Endothelial cell of umbilical vein (primary cell): Measurements from ENCODE around the gene EIF2D. TPM values are rescaled to one million over a fixed set of nuclear protein-coding genes. Genes with fewer than 3 reads are reported as not detected.

Experiments used
- BruUV-seq: library from RNA; stranded (reverse); fragments of 400-500 nt; replicated peaks from 2 replicates; lab custom pipeline; 2021; lab: Mats Ljungman, UMichigan
- CTCF ChIA-PET: fragments of 300-600, 350-600 bp; sonication (Branson Sonifier 250); formaldehyde crosslinking; loops from one replicate; lab custom pipeline; 2021; ENCODE audit warnings: antibody characterized with exemption, inconsistent platforms; lab: Charles Lee
- POLR2A ChIA-PET: fragments of 300-600, 350-600 bp; sonication (Branson Sonifier 250); formaldehyde crosslinking; loops from one replicate; lab custom pipeline; 2021; ENCODE audit warnings: antibody characterized with exemption, inconsistent platforms; lab: Charles Lee
- DNase-seq: peaks from one replicate; pipeline ENCODE4 v3.0.0-alpha.2; 2011; ENCODE audit warnings: low read depth, low spot score
- FAIRE-seq: peaks from 2 replicates; lab custom pipeline; 2011; peaks lifted over from hg19 to GRCh38; lab: Jason Lieb, UNC
- H2AFZ ChIP-seq: 2 replicates; pipeline ENCODE4 v1.6.0; 2012; ENCODE audit warnings: low read depth, low read length, control low read depth, inconsistent platforms
- H3K27ac ChIP-seq: 2 replicates; pipeline ENCODE4 v1.5.1; 2011; ENCODE audit warnings: low read depth, mild to moderate bottlenecking, control low read depth, low read length, moderate library complexity; ENCODE audit not compliant: insufficient read depth
- H3K27me3 ChIP-seq, 2 experiments: 2 replicates each; pipeline versions ENCODE4 v1.6.0 to v1.6.1; 2011; ENCODE audit warnings: low read length in 2 of 2, mixed read lengths in 1 of 2; ENCODE audit not compliant: control insufficient read depth in 2 of 2, insufficient read depth in 2 of 2
- H3K36me3 ChIP-seq, 2 experiments: 2 replicates in 1 of 2; 3 replicates in 1 of 2; pipeline ENCODE4 v1.5.1; 2011; ENCODE audit warnings: low read length in 2 of 2, mild to moderate bottlenecking in 1 of 2, moderate library complexity in 1 of 2; ENCODE audit not compliant: control insufficient read depth in 2 of 2, insufficient read depth in 2 of 2; ENCODE audit errors: extremely low read depth in 1 of 2
- H3K4me1 ChIP-seq: 3 replicates; pipeline ENCODE4 v1.5.1; 2011; ENCODE audit warnings: mild to moderate bottlenecking, low read length; ENCODE audit not compliant: control insufficient read depth, insufficient read depth; ENCODE audit errors: extremely low read depth
- H3K4me2 ChIP-seq: 2 replicates; pipeline ENCODE4 v1.6.1; 2011; ENCODE audit warnings: low read length, control low read depth, mixed read lengths; ENCODE audit not compliant: insufficient read depth
- H3K4me3 ChIP-seq, 3 experiments: fragments of 200-600 bp in 1 of 3; sonication (generic), shearing (Covaris generic) in 1 of 3; replicated peaks in 1 of 3; 2 replicates each; pipeline ENCODE4 v1.5.1; 2011 to 2016; ENCODE audit warnings: control low read depth in 3 of 3, low read length in 3 of 3, mild to moderate bottlenecking in 2 of 3, inconsistent platforms in 1 of 3, low read depth in 1 of 3, moderate library complexity in 1 of 3; ENCODE audit not compliant: insufficient read depth in 1 of 3
- H3K79me2 ChIP-seq: 2 replicates; pipeline ENCODE4 v1.6.0; 2012; ENCODE audit warnings: low read length, inconsistent platforms; ENCODE audit not compliant: control insufficient read depth, insufficient read depth
- H3K9ac ChIP-seq: replicated peaks from 2 replicates; pipeline ENCODE3; 2011; ENCODE audit warnings: low read length, control low read depth; ENCODE audit not compliant: insufficient read depth; ENCODE audit errors: extremely low read depth
- H3K9me1 ChIP-seq: replicated peaks from 3 replicates; pipeline ENCODE4 v1.6.0; 2011; ENCODE audit warnings: mild to moderate bottlenecking, low read length; ENCODE audit not compliant: control insufficient read depth, insufficient read depth; ENCODE audit errors: extremely low read depth
- H3K9me3 ChIP-seq: replicated peaks from 2 replicates; pipeline ENCODE4 v1.5.1; 2012; ENCODE audit warnings: low read length, inconsistent platforms; ENCODE audit not compliant: control insufficient read depth, insufficient read depth
- H4K20me1 ChIP-seq: replicated peaks from 2 replicates; pipeline ENCODE3; 2011; ENCODE audit warnings: mild to moderate bottlenecking, low read length; ENCODE audit not compliant: control insufficient read depth, insufficient read depth; ENCODE audit errors: extremely low read depth
- CTCF ChIP-seq, 2 donors: IDR thresholded peaks; 1 replicate in 1 of 2; 2 replicates in 1 of 2; pipeline ENCODE4 v1.5.1; 2011; ENCODE audit warnings: low read length in 2 of 2, mild to moderate bottlenecking in 2 of 2, moderate library complexity in 2 of 2, control low read depth in 1 of 2, inconsistent platforms in 1 of 2, low read depth in 1 of 2; ENCODE audit not compliant: insufficient read depth in 1 of 2; ENCODE audit errors: extremely low read depth in 1 of 2
- EZH2 ChIP-seq: IDR thresholded peaks from 2 replicates; pipeline ENCODE4 v1.6.1; 2012; ENCODE audit warnings: borderline replicate concordance, low read depth, mild to moderate bottlenecking, moderate library complexity, low read length, inconsistent platforms; ENCODE audit not compliant: severe bottlenecking
- FOS ChIP-seq: IDR thresholded peaks from 2 replicates; pipeline ENCODE4 v1.6.1; 2011; ENCODE audit warnings: mild to moderate bottlenecking, low read length, moderate library complexity, borderline replicate concordance; ENCODE audit not compliant: insufficient read depth
- GATA2 ChIP-seq: IDR thresholded peaks from 2 replicates; pipeline ENCODE4 v1.7.0; 2011; ENCODE audit warnings: low read depth, mild to moderate bottlenecking, moderate library complexity, mixed read lengths, low read length; ENCODE audit not compliant: insufficient read length, insufficient read depth
- JUN ChIP-seq: IDR thresholded peaks from 2 replicates; pipeline ENCODE4 v1.6.1; 2011; ENCODE audit warnings: borderline replicate concordance, low read depth; ENCODE audit not compliant: insufficient read length, insufficient read depth
- MAX ChIP-seq: IDR thresholded peaks from 2 replicates; pipeline ENCODE4 v1.6.1; 2011; ENCODE audit not compliant: insufficient read depth, insufficient read length
- MYC ChIP-seq: IDR thresholded peaks from one replicate; pipeline ENCODE4 v1.6.1; 2011; ENCODE audit warnings: mild to moderate bottlenecking, low read depth, low read length
- POLR2A ChIP-seq: IDR thresholded peaks from 2 replicates; pipeline ENCODE4 v1.6.1; 2012; ENCODE audit warnings: low read depth, mild to moderate bottlenecking, control low read depth, low read length
- POLR2AphosphoS5 ChIP-seq: IDR thresholded peaks from 2 replicates; pipeline ENCODE4 v1.6.1; 2012; ENCODE audit warnings: low read depth, mild to moderate bottlenecking, control low read depth, low read length, moderate library complexity; ENCODE audit not compliant: insufficient read depth
- dilution Hi-C: fragments of 300-500 bp; cut with MboI; formaldehyde crosslinking; loops from one replicate; pipeline ENCODE4 v1.15.0; 2019; ENCODE audit warnings: low sequenced_read_pairs; ENCODE audit not compliant: extremely low pct_ligation_motif_present
- intact Hi-C: fragments of 100-400 bp; cut with micrococcal nuclease; formaldehyde crosslinking; loops from one replicate; pipeline ENCODE4 v1.10.0; 2022
- polyA plus RNA-seq, 4 experiments: library from polyadenylated mRNA; depleted of rRNA in 3 of 4; stranded (reverse) in 3 of 4; unstranded in 1 of 4; fragments of >200 nt; gene quantifications; 2 replicates each; pipeline versions ENCODE4 v1.2.1 to v1.2.3, GENCODE V29; 2011 to 2012; ENCODE audit warnings: missing spikeins in 1 of 4
- total RNA-seq: library from RNA; stranded (reverse); gene quantifications from 2 replicates; pipeline ENCODE4 v1.2.3, GENCODE V29; 2021

EIF2D gene
- total and polyA plus RNA-seq, 2 donors (not counting 3 experiments of a cell fraction or from before 2014, with no cell fraction given): 48.0 to 54.1 TPM

- ChIA-PET CTCF (interaction anchor here (1.7 to 16.8 kb wide), 9 partner anchors 16 to 107 kb away, joined by 7 to 427 read pairs (median 18); partner anchors contain the start of genes EIF2D and RASSF5), POLR2A (no interaction called here)
- H3K27me3 ChIP-seq: peaks cover 0 to 1% of the 10 kb centered on the region in 2 experiments
- dilution Hi-C loops (no loop called here), intact Hi-C loops (no loop called here)
- H3K9ac ChIP-seq: no peak overlapping the region
- H3K36me3 ChIP-seq: no peaks in the 10 kb centered on the region
- H3K4me2 ChIP-seq: no peak overlapping the region
- H3K27ac ChIP-seq: no peak overlapping the region
- no peaks in the 10 kb centered on the region for H4K20me1 ChIP-seq
- no TSS peak for BruUV-seq
- H3K79me2 ChIP-seq: no peaks in the 10 kb centered on the region
- no peaks in the 10 kb centered on the region for H3K9me3 ChIP-seq
- H3K9me1 ChIP-seq: no peaks in the 10 kb centered on the region
- no peak overlapping the region for H2AFZ ChIP-seq
- no peak overlapping the region for H3K4me3 ChIP-seq
- FAIRE-seq: no peak
- peaks cover 2% of the 10 kb centered on the region for H3K4me1 ChIP-seq
- DNase-seq: no peak
- TF ChIP-seq GATA2 (no peak), MAX (no peak), JUN (no peak), CTCF (IDR thresholded peaks at IDR 0.05; ENCODE audit: extremely low read depth in 1 of 2, insufficient read depth in 1 of 2, low read depth in 1 of 2, low read length in 2 of 2) (no peak), MYC (no peak), FOS (no peak), EZH2 (no peak), POLR2AphosphoS5 (no peak), POLR2A (no peak)
Measured at GRCh38 chr1:206584683-206585082, 27.6 kb downstream of the EIF2D start.
